HG02588 (cell line): ENCODE data around the gene ENTPD3.

Source experiments
- ATAC-seq: cut with Tn5 transposase; IDR thresholded peaks from one replicate; pipeline ENCODE4 v1.9.1; 2021; ENCODE audit warnings: mild to moderate bottlenecking, moderate library complexity; ENCODE audit not compliant: unreplicated experiment

Gene ENTPD3

DNA sequence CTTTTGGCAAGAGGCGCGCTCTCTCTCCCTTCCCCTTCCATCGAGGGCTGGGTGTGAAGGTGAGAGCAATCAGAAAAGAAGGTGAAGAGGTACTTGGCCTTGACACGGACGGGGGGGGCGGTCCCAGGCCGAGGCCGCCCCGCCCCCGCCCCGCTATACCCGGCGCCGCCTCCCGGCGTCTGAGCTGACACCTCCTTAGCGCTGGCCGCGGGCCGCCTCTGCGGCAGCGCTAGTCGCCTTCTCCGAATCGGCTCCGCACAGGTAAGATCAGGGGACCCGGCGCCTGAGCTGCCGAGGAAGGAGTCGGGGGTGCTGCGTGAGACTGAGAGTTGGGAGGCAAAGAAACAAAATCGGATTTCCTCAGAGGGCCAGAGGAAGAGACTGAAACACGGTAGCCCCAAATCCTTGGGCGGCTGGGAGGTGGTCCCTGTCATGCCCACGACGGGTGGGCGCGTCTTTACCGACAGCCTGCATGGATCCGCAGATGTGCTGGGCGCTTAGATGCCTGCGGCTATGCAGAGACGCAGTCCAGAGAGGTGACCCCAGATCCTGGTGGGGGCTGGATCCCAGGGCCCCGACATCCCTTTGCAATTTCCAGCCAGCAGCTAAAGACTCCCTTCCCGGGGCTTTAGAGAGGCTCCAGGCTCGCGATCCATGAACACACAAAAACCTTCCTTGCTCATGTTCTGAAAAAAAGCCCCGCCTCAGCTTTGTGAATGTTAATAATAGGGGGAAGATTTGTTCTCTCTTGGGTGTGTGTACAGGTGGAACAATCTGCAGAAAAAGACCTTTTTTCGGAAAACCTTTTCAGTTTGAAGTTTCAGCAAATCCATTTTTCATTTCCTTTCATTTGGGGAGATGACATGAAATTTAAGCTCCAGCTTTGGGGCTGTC is at the start of gene ENTPD3:
ENTPD3 (plus strand) TSS at position 184 of the 894 bp plus-strand sequence. CDS start 874 bp downstream, outside the sequence.
- ATAC-seq = no peak

GRCh38 chr3:40339871-40340270 is 47.1 kb upstream of the ENTPD3 start:
- ATAC-seq = no peak

GRCh38 chr3:40340541-40341170 is 46.3 kb upstream of the ENTPD3 start:
- no peak for ATAC-seq

GRCh38 chr3:40341671-40342070 is 45.3 kb upstream of the ENTPD3 start:
- ATAC-seq = no peak

GRCh38 chr3:40350529-40350928 is 36.5 kb upstream of the ENTPD3 start:
- ATAC-seq = no peak

DNA sequence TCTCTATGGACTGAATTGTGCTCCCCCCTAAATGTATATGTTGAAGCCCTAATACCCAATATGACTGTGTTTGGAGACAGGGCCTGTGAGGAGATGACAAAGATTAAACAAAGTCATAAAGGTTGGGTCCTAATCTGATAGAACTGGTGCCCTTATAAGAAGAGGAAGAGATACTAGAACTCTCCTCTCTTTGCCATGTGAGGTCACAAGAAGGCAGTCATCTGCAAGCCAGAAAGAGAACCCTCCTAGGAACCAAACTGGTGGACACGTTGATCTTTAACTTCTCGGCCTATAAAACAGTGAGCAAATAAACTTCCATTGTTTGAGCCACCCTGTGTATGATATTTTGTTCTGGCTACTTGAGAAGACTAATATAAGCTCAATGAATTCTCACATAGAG is 31.6 kb upstream of the ENTPD3 start:
- no peak for ATAC-seq

GRCh38 chr3:40358454-40358853 is 28.5 kb upstream of the ENTPD3 start:
- ATAC-seq = no peak

DNA sequence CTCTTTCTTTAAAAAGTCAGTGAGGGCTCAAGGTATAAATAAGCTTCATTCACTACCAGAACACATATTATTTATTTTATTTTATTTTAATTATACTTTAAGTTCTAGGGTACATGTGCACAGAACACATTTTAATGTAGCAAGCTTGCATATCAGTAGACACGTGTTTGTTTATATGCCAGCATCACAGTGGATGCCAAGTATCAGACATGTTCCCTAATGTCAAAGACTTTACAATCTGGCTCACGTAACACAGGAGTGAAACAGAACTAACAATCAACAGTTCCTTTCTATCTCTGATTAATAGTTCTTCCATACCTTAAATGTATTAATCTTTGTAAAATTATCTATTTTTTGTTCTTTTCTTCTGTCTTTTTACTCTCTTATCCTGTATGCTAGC is 23.3 kb upstream of the ENTPD3 start:
- ATAC-seq = no peak

- no peak for ATAC-seq
Observed at GRCh38 chr3:40366203-40367162, 20.5 kb upstream of the ENTPD3 start.

DNA sequence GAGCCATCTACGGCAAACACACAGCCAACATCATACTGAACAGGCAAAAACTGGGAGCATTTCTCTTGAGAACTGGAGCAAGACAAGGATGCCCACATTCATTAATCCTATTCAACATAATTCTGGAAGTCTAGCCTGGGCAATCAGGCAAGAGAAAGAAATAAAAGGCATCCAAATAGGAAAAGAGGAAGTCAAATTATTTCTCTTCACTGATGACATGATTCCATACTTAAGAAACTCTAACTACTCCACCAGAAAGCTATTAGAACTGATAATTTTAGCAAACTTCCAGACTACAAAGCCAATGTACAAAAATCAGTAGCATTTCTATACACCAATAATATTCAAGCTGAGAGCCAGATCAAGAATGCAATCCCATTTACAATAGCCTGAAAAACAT is 17.3 kb upstream of the ENTPD3 start:
- ATAC-seq = no peak

DNA sequence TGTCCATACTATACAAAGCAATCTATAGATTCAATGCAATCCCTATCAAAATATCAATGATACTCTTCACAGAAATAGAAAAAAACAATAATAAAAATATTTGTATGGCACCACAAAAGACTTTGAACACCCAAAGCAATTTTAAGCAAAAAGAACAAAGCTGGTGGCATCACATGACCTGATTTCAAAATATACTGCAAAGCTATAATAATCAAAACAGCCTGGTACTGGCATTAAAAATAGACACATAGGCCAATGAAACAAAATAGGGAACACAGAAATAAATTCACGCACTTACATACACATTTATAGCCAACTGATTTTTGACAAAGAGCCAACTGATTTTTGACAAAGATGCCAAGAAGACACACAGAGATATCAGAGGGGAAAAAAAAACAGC is 9.2 kb upstream of the ENTPD3 start:
- ATAC-seq = no peak

- no peak for ATAC-seq
Observed at GRCh38 chr3:40379674-40380306, 7.2 kb upstream of the ENTPD3 start.

DNA sequence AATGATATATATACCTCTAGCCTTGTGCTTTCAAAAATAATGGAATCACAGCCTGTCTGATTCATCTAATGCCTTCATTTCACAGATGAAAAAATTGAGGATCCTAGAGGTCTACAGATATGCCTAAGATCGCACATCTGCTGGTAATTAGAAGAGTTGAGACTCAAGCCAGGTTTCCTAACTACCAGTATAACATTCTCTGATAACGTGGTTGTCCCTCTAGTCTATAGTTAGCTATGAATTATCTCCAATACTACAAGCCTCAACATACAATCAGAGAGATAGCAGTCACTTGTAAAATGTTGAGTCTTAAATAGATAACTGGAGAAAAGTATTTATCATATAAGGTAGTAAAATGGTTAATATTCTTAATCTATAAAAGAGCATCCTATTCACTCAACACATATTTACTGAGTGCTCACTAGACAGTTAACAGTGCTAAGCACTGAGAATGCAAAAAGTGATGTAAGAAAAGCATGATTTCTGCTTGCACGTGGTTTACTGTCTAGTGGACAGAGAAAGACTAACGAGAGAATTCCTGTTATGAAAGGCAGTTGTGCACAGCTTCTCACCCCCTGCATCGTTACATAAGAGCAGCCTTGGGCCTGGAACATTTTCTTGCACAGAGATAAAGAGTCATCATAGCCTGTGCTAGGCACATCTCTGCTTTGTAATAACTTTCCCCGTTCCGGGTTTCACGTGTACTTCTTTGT is 4.9 kb upstream of the ENTPD3 start:
- no peak for ATAC-seq

DNA sequence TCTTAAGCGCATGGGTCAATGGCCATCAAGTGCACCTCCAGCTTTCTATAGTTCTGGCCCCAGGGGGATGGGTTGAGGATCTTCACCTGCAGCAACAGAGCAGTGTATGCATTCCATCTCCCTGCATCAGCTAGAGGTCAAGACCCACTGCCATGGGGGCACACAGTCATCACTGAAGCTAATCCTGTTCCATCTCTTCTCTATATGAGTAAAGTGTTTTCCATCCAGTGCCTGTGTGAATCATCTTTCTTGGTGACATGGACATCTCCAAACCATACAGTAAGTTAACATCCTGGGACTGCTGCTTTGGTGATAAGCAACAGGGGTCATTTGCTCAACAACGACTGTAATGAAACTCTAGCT is 4.4 kb upstream of the ENTPD3 start:
- ATAC-seq = no peak

DNA sequence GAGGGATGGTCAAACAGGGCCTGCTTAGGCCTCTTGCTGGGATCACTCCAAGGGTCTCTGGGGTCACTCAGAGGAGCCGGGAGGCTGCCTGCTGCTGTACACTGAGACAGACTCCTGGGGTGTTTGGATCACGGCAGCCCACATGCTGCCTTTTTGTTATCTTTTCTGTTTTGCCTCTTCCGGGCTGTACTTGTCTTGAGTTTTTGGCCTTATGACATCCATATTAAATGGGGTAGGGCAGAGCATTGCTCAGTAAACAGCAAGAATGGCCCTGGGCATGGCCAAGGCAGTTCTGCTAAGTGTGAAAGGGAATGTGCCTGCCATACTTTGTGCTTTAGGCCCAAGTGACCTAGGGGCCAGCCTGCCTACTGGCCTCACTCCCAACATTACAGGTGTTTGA is 771 bp upstream of the ENTPD3 start:
- no peak for ATAC-seq

DNA sequence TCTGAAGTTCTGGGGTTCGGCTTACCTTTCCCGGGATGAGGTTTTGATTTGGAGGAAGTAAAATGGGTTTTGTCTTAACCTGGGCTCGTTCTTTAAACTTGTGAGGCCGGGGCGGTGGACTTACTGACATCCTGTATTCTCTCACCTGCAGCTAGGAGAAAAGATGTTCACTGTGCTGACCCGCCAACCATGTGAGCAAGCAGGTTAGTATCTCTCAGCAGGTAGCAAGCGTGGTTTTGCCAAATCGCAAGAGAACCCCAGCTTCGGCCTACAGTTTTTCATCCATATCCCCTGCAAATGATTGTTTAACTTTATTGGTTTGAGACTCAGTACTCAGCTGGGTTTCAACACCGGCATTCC is 891 bp downstream of the ENTPD3 start:
- no peak for ATAC-seq

- ATAC-seq = no peak
Observed at GRCh38 chr3:40396406-40396805, 9.4 kb downstream of the ENTPD3 start.

DNA sequence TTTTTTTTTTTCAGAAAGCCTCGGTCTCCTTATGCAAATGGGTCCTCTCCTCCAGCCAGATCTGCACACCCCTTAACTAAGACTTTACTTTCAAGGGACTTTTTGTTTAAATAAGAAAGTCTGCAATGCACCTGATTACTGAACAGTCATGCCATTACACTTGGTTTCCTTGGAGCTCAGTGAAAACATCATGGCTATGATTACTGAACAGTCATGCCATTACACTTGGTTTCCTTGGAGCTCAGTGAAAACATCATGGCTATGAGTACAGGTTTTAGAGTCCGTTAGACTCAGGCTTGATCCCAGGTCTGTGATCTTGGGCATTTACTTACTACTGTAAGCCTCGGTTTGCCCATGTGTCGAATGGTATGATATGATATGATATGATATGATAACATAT is 10.1 kb downstream of the ENTPD3 start:
- ATAC-seq = no peak

DNA sequence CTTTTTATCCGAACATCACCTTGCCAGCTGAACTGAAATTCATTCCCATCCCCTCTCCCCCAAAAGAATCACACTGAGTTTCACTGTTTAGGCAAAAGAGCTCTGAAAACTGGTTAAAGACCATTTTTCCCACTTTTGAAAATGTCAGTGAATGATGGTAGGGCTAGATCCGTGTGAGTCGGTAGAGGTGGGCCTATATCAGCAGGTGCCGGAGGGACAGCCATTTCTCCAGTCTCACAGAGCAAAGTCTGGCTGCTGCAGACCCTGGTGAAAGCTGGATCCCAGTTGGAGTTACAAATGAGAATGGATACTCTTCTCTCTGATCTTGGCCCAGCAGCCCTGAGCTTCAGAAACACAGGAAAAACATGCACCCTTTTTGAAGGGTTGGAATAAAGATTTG is 10.9 kb downstream of the ENTPD3 start:
- ATAC-seq = no peak

GRCh38 chr3:40398346-40398745 is 11.4 kb downstream of the ENTPD3 start:
- ATAC-seq = no peak
